H1 (cell line): Measurements from ENCODE around the gene RTN4. TPM values are rescaled to one million over a fixed set of nuclear protein-coding genes. Genes with fewer than 3 reads are reported as not detected.

Experiments
- CTCF ChIA-PET: fragments of 300-600 bp; sonication (Branson Sonifier 250); formaldehyde crosslinking; loops from one replicate; lab custom pipeline; 2021; ENCODE audit not compliant: partially characterized antibody; lab: Charles Lee
- POLR2A ChIA-PET: fragments of 300-600 bp; sonication (Branson Sonifier 250); formaldehyde crosslinking; loops from one replicate; lab custom pipeline; 2021; ENCODE audit warnings: inconsistent platforms; ENCODE audit not compliant: partially characterized antibody; lab: Charles Lee
- DNase-seq, 2 experiments: peaks; one replicate each; pipeline versions ENCODE4 v3.0.0 to v3.0.0-alpha.2; 2010 to 2022; ENCODE audit warnings: low spot score in 2 of 2, low read depth in 1 of 2, mixed read lengths in 1 of 2
- FAIRE-seq: peaks from 2 replicates; lab custom pipeline; 2011; peaks lifted over from hg19 to GRCh38; lab: Jason Lieb, UNC
- H2AFZ ChIP-seq: 2 replicates; pipeline ENCODE4 v1.8.1; 2012; ENCODE audit warnings: low read length, inconsistent platforms
- H2AK5ac ChIP-seq: 2 replicates; pipeline ENCODE4 v1.6.1; 2013; ENCODE audit warnings: low read depth, low read length
- H2BK120ac ChIP-seq: replicated peaks from 2 replicates; pipeline ENCODE3; 2013; ENCODE audit warnings: low read depth, low read length, inconsistent platforms
- H2BK12ac ChIP-seq: 2 replicates; pipeline ENCODE4 v1.6.1; 2013; ENCODE audit warnings: low read depth, low read length
- H2BK15ac ChIP-seq: 2 replicates; pipeline ENCODE4 v1.6.1; 2013; ENCODE audit warnings: low read length
- H2BK20ac ChIP-seq: 2 replicates; pipeline ENCODE4 v1.6.1; 2013; ENCODE audit warnings: low read length
- H2BK5ac ChIP-seq: 2 replicates; pipeline ENCODE4 v1.6.1; 2013; ENCODE audit warnings: low read depth, low read length
- H3K14ac ChIP-seq: 2 replicates; pipeline ENCODE4 v1.6.1; 2013; ENCODE audit warnings: inconsistent platforms; ENCODE audit not compliant: insufficient read length
- H3K18ac ChIP-seq: 2 replicates; pipeline ENCODE4 v1.6.1; 2013; ENCODE audit warnings: low read length; ENCODE audit errors: extremely low read depth
- H3K23ac ChIP-seq: 2 replicates; pipeline ENCODE4 v1.6.1; 2013; ENCODE audit warnings: inconsistent platforms; ENCODE audit not compliant: insufficient read length
- H3K23me2 ChIP-seq: 2 replicates; pipeline ENCODE4 v1.6.1; 2013; ENCODE audit warnings: low read depth, low read length
- H3K27ac ChIP-seq: 2 replicates; pipeline ENCODE4 v1.6.1; 2011; ENCODE audit warnings: low read depth, low read length, inconsistent platforms
- H3K27me3 ChIP-seq, 4 experiments: replicated peaks in 1 of 4; 1 replicate in 1 of 4; 2 replicates in 3 of 4; pipeline versions ENCODE4 v1.6.1 to v1.8.1; 2011 to 2013; ENCODE audit warnings: low read length in 3 of 4, mild to moderate bottlenecking in 3 of 4, inconsistent platforms in 2 of 4, mixed read lengths in 2 of 4, moderate library complexity in 1 of 4; ENCODE audit not compliant: control insufficient read depth in 3 of 4, insufficient read depth in 3 of 4; ENCODE audit errors: extremely low read depth in 1 of 4
- H3K36me3 ChIP-seq, 4 experiments: 2 replicates each; pipeline versions ENCODE4 v1.6.1 to v1.8.1; 2011 to 2013; ENCODE audit warnings: mild to moderate bottlenecking in 4 of 4, low read length in 3 of 4, moderate library complexity in 2 of 4, control low read depth in 1 of 4, inconsistent platforms in 1 of 4; ENCODE audit not compliant: insufficient read depth in 4 of 4, control insufficient read depth in 2 of 4
- H3K4ac ChIP-seq: replicated peaks from 2 replicates; pipeline ENCODE3; 2013; ENCODE audit warnings: low read length, low read depth, mixed read lengths, inconsistent platforms; ENCODE audit not compliant: insufficient read length
- H3K4me1 ChIP-seq, 4 experiments: replicated peaks in 1 of 4; 1 replicate in 1 of 4; 2 replicates in 3 of 4; pipeline versions ENCODE4 v1.6.1 to v1.8.1; 2011 to 2013; ENCODE audit warnings: low read length in 3 of 4, inconsistent platforms in 2 of 4, mixed read lengths in 1 of 4; ENCODE audit not compliant: insufficient read depth in 4 of 4, control insufficient read depth in 3 of 4
- H3K4me2 ChIP-seq, 2 experiments: 2 replicates each; pipeline versions ENCODE4 v1.6.1 to v1.8.1; 2011 to 2013; ENCODE audit warnings: low read depth in 2 of 2, low read length in 2 of 2, control low read depth in 1 of 2, inconsistent platforms in 1 of 2, mild to moderate bottlenecking in 1 of 2; ENCODE audit not compliant: insufficient read depth in 1 of 2
- H3K4me3 ChIP-seq, 4 experiments: fragments of 200-600, 300-600 bp in 1 of 4; sonication (generic), shearing (Covaris generic), sonication (Bioruptor Twin) in 1 of 4; 2 replicates each; pipeline versions ENCODE4 v1.5.1 to v1.8.1; 2011 to 2016; ENCODE audit warnings: low read length in 4 of 4, low read depth in 3 of 4, control low read depth in 2 of 4, inconsistent platforms in 2 of 4, mild to moderate bottlenecking in 2 of 4, mixed read lengths in 1 of 4, moderate library complexity in 1 of 4; ENCODE audit not compliant: insufficient read depth in 2 of 4; ENCODE audit errors: extremely low read depth in 1 of 4
- H3K56ac ChIP-seq: replicated peaks from 2 replicates; pipeline ENCODE3; 2013; ENCODE audit warnings: low read depth, mild to moderate bottlenecking, mixed read lengths, low read length, inconsistent platforms; ENCODE audit not compliant: insufficient read length
- H3K79me1 ChIP-seq: 2 replicates; pipeline ENCODE4 v1.6.1; 2013; ENCODE audit warnings: low read depth, low read length, control low read depth
- H3K79me2 ChIP-seq, 2 experiments: 2 replicates each; pipeline versions ENCODE4 v1.6.1 to v1.8.1; 2012 to 2013; ENCODE audit warnings: low read length in 2 of 2, mild to moderate bottlenecking in 2 of 2, inconsistent platforms in 1 of 2; ENCODE audit not compliant: insufficient read depth in 2 of 2, control insufficient read depth in 1 of 2
- H3K9ac ChIP-seq, 4 experiments: replicated peaks in 1 of 4; 1 replicate in 1 of 4; 2 replicates in 3 of 4; pipeline versions ENCODE4 v1.6.1 to v1.8.1; 2011 to 2013; ENCODE audit warnings: low read depth in 3 of 4, low read length in 3 of 4, control low read depth in 2 of 4, mild to moderate bottlenecking in 2 of 4, moderate library complexity in 2 of 4, inconsistent platforms in 1 of 4; ENCODE audit errors: extremely low read depth in 1 of 4
- H3K9me3 ChIP-seq, 2 experiments: 2 replicates each; pipeline versions ENCODE4 v1.6.1 to v1.8.1; 2012 to 2013; ENCODE audit warnings: mild to moderate bottlenecking in 2 of 2, moderate library complexity in 2 of 2, control low read depth in 1 of 2, inconsistent platforms in 1 of 2, low read depth in 1 of 2, low read length in 1 of 2, mixed read lengths in 1 of 2; ENCODE audit not compliant: insufficient read depth in 2 of 2
- H4K20me1 ChIP-seq, 2 experiments: replicated peaks in 1 of 2; 2 replicates each; pipeline versions ENCODE3 to v1.8.1; 2011 to 2013; ENCODE audit warnings: inconsistent platforms in 2 of 2, low read length in 2 of 2, mild to moderate bottlenecking in 1 of 2; ENCODE audit not compliant: insufficient read depth in 2 of 2, control insufficient read depth in 1 of 2
- H4K5ac ChIP-seq: 2 replicates; pipeline ENCODE4 v1.6.1; 2013; ENCODE audit warnings: low read length, low read depth, mixed read lengths, inconsistent platforms; ENCODE audit not compliant: insufficient read length
- H4K8ac ChIP-seq: 2 replicates; pipeline ENCODE4 v1.8.0; 2013; ENCODE audit warnings: mild to moderate bottlenecking, moderate library complexity, low read length, inconsistent platforms; ENCODE audit not compliant: insufficient read depth; ENCODE audit errors: extremely low read depth
- H4K91ac ChIP-seq: replicated peaks from 2 replicates; pipeline ENCODE3; 2013; ENCODE audit warnings: low read length, mixed read lengths, inconsistent platforms; ENCODE audit not compliant: insufficient read length
- FOSL1 ChIP-seq: IDR thresholded peaks from 2 replicates; pipeline ENCODE4 v1.6.1; 2011; ENCODE audit warnings: mild to moderate bottlenecking, low read depth, low read length, moderate library complexity; ENCODE audit not compliant: insufficient read depth
- WGBS, 2 experiments: shearing (Covaris generic) in 1 of 2; methylation state at CpG; one replicate each; pipeline versions ENCODE4 v1.1.6 to v1.1.7; 2013 to 2015; ENCODE audit warnings: low lambda C conversion rate in 2 of 2, mixed read lengths in 2 of 2, inconsistent platforms in 1 of 2, low coverage in 1 of 2, missing lambda C conversion rate in 1 of 2; ENCODE audit not compliant: insufficient replicate concordance in 2 of 2, insufficient coverage in 1 of 2, insufficient read length in 1 of 2; ENCODE audit errors: extremely low coverage in 1 of 2, missing lambda C conversion rate in 1 of 2; 5-methylcytosine and 5-hydroxymethylcytosine counted together
- polyA plus RNA-seq, 7 experiments: library from polyadenylated mRNA; depleted of rRNA in 3 of 7; stranded (reverse) in 5 of 7; unstranded in 2 of 7; fragments of >200 nt in 5 of 7; fragments of 200-250 nt in 2 of 7; gene quantifications; 1 replicate in 5 of 7; 2 replicates in 1 of 7; 4 replicates in 1 of 7; pipeline versions ENCODE4 v1.2.1 to v1.2.3, GENCODE V29; 2011 to 2013; ENCODE audit warnings: missing spikeins in 2 of 7, mixed read lengths in 2 of 7
- total RNA-seq: library from RNA; stranded (reverse); fragmentation: NEBNext Ultra II Directional; extraction: Animal tissue kit (Norgen Biotek cat#: 25700); gene quantifications from 2 replicates; pipeline ENCODE4 v1.2.1, GENCODE V29; 2021

Gene RTN4
- total and polyA plus RNA-seq, 2 of the 8 experiments (the other 6 are each of a cell fraction or from before 2014, with no cell fraction given): 179 to 242 TPM

GRCh38 chr2:54960164-54960563 lies 90.1 kb downstream of the RTN4 start:
- H4K91ac ChIP-seq: no peak overlapping the region
- H3K27me3 ChIP-seq: no peaks in the 10 kb centered on the region
- no peak overlapping the region for H3K9ac ChIP-seq
- no peak overlapping the region for H4K8ac ChIP-seq
- H3K56ac ChIP-seq: no peak overlapping the region
- peaks cover 4 to 7% (median 5%) of the 10 kb centered on the region in 4 experiments; a peak in 5 of 7 replicates for H3K4me1 ChIP-seq
- H3K23ac ChIP-seq: no peak overlapping the region
- no peak overlapping the region for H3K18ac ChIP-seq
- no peak overlapping the region for H2BK20ac ChIP-seq
- no peaks in the 10 kb centered on the region for H3K36me3 ChIP-seq
- no peaks in the 10 kb centered on the region for H4K20me1 ChIP-seq
- no peaks in the 10 kb centered on the region for H3K9me3 ChIP-seq
- POLR2A ChIA-PET: interaction anchor here (1.0 to 3.3 kb wide), 2 partner anchors 9 to 90 kb away, joined by 3 to 13 read pairs; partner anchors contain the start of gene RTN4
- H3K79me1 ChIP-seq: no peaks in the 10 kb centered on the region; the same call in 1 of the 2 replicates
- no peak overlapping the region for H3K14ac ChIP-seq
- H3K4me2 ChIP-seq: no peak overlapping the region
- H4K5ac ChIP-seq: no peak overlapping the region
- H3K23me2 ChIP-seq: no peaks in the 10 kb centered on the region
- no peak overlapping the region for H2AK5ac ChIP-seq
- H2BK5ac ChIP-seq: no peak overlapping the region
- no peak overlapping the region for H3K4ac ChIP-seq
- no peak overlapping the region for H2BK12ac ChIP-seq
- CTCF ChIA-PET: interaction anchor here (1.6 kb wide), 1 partner anchor 214 kb away, joined by 4 read pairs; no protein-coding TSS in a partner anchor
- H2BK120ac ChIP-seq: no peak overlapping the region
- FAIRE-seq: no peak
- TF ChIP-seq FOSL1: no peak
- H3K27ac ChIP-seq: no peak overlapping the region; the same call in 1 of the 2 replicates
- no peak overlapping the region for H2BK15ac ChIP-seq
- no peak overlapping the region for H3K4me3 ChIP-seq
- H2AFZ ChIP-seq: no peak overlapping the region
- DNase-seq: no peak
- H3K79me2 ChIP-seq: no peaks in the 10 kb centered on the region
- 81% methylated on average over 7 of the region's 7 CpGs; no CpG with 5 or more reads in 1 of the 2 experiments for WGBS, 2 experiments
